HG03521 (cell line): ENCODE measurements around the gene POU6F2.

Experiments used
- ATAC-seq: cut with Tn5 transposase; IDR thresholded peaks from one replicate; pipeline ENCODE4 v1.9.1; 2021; ENCODE audit warnings: mild to moderate bottlenecking, moderate library complexity; ENCODE audit not compliant: unreplicated experiment

Gene POU6F2

DNA sequence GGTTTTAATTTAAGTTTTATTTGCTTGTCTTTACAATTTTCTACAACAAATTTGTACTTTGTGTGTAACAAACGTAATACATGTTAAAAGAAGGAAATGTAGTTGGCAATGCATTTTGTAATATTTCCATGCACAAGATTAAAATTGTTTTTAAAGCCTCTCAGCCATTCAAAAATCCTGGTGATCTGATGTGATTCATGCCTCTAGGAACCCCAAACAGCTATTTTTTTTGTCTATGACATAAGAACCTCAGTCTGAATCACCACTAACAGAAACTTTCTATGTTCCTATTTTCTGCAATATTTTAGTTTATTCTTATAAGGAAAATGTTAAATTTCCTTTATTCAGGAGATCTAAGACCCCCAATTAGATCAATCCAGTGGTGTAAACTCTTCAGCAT lies 405.4 kb downstream of the POU6F2 start:
- ATAC-seq: no peak

DNA sequence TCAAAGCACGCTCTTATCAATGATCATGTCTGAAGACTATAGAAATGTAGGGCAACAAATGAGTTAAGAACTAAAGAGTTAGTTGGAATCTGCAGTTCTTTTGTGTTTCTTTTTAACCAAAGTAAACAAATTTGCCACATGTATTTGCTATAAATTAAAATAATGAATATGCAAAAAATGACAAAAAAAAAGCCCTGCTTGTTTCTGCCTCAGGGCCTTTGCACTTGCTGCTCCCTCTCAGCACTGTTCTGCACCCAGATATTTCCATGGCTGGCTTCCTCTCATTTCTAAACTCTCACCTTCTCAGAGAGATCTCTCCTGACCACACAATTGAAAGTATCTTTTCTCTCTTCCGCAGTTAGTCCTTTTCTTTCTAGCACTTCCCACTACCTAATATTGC lies 406.7 kb downstream of the POU6F2 start:
- ATAC-seq: no peak

DNA sequence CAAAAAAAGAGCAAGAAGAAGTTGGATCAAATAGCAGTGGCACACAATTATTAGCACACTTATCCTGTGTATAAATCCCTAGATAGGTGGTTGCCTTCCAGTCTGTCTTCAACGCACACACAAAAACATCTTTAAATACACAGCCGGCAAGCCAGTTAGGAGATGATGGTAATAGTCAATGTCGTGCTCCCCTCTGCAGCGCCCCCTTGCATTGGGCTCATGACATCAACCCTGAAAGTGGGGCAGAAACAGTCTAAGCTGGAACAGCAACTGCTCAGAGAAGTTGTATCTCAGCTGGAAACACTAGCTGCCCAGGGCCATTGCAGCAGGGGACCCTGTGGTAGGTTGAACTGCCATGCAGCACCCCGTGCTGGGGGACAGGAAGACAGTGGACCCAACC lies 409.0 kb downstream of the POU6F2 start:
- no peak for ATAC-seq

DNA sequence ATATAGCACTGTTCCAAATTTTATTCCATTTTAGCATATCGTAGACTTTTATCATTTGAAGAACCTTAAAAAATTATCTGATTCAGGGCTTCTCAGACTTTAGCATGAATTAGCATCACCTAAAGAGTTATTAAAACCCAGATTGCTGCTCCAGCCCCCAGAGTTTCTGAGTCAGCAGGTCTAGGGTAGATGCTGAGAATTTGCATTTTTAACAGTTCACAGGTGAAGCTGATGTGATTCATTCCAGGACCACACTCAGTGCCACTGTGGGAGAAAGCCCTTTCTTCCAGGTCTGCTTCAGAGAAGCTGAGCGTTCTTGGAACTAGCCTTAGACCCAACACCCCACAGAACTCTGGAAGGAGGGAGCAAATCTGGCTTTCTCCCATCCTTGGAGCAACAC lies 414.4 kb downstream of the POU6F2 start:
- no peak for ATAC-seq

DNA sequence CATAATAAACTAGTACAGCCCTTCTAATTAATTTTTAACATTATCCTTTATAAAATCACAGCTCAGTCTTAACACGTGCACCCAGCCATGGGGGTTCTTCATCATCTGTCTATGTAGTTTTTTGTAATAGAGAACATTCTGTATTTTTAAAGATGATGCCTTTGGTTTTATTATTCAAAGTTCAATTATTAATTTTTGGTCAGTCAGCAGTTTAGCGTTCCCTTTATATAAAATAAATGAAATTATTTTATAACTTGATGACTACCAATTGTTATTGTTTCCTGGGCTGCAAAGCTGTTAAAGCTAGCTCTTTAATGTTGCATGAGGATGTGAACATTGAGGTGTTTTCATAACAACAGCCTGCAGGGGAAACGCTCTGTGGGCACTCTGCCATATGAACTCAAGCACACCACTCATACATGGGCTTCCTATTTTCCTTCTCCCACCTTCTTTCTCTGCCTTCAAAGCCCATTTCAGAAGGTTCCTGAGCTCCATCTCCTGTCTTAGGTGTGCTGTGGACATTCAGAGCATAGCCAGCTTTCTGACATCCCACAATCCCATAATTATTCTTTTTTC lies 416.5 kb downstream of the POU6F2 start:
- no peak for ATAC-seq

DNA sequence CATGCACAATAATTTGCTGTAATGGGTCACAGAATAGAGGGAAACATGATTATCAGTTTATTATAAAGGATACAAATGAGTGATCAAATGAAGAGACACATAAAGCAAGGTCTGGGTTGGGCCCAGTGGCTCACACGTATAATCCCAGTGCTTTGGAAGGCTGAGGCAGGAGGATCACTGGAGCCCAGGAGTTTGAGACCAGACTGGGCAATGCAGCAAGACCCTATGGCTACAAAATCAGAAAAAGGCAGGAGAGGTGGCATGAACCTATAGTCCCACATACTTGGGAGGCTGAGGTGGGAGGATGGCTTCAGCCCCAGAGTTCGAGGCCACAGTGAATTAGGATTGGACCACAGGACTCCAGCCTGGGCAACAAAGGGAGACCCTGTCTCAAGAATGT lies 421.7 kb downstream of the POU6F2 start:
- ATAC-seq: no peak

DNA sequence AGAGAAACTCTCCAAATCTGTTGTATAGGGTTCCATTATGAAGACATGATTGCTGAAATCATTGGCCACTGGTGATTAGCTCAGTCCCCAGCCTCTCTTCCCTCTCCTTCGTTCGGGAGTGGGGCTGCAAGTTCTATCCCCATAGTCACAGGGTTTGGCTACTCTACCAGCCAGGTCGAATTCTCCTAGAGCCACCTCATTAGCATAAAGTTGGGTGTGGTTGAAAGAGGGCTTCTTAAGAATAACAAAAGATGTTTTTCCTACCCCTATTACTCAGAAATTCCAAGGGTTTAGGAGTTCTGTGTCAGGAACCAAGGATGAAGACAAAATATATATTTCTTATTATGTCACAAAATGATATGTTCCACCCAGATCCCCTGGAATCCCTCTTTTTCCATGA lies 422.3 kb downstream of the POU6F2 start:
- no peak for ATAC-seq

DNA sequence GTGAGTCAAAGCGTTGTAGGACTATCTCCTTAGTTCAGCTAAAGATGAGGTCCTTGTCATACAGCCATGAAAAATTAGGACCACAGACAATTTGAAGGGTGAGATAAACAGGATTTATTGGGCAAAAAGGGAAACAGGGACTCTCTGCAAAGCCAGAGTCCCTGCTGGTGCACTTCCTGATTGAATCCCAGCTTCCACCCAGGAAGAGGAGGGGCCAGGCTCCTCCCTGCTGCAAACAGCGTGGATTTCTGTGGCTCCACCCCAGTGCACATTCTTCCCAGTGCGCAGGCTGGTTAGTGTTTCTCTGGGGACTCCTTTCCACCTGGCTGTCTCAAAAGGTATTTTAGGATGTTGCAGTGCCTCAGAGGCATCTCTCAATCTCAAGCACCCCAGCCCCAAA lies 423.1 kb downstream of the POU6F2 start:
- no peak for ATAC-seq

DNA sequence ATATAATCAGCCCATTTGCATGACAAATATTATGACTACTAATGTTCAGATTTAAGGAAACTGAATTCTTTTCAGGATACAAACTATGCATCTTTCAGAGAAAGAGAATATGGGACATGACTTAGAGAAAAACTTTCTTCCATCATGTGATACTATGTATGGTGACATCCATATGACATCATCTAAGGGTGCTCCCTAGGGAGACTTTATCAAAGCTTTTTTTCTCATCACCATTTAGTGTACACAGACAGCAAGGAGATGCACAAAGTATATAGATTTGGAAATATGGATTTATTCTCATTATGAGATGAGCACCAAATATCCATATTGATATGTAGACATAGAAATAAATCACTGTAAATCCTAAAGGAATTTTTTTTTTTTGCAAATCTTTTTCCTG lies 424.3 kb downstream of the POU6F2 start:
- no peak for ATAC-seq

DNA sequence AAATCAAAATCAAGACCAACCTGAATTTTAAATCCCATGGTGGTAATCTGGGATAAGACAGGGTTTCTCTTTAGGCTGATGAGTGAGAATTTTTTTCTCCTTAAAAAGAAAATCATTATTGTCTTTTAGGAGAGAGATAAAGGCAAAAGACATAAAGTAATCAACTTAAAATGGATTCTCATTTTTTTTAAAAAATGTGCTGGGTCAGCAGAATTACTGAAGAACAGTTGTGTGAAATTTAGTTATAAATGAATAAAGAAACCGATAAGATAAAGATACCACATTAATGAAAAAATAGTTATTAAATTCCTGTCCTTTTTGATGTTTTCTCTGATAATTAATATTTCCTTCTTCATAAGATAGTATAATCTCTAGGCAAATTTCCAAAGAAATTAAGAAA lies 427.2 kb downstream of the POU6F2 start:
- no peak for ATAC-seq

DNA sequence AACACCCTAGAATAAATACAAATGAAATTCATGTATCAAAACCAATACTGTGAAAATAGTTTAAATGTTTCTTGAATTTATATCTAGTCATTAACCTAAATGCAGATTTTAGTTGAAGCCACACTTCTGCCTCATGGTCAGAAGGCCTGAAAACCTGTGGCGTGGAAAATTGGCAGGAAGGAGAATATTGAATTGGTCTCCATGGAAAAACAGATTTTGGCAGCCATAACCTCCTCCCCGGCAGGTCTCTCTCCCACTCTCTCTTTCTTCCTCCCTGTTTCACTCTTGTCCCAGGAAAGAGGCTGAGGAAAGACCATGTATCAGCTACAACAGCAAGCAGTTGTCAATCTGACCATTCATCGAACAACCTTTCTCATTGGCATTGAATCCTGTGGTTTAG lies 427.9 kb downstream of the POU6F2 start:
- ATAC-seq: no peak

DNA sequence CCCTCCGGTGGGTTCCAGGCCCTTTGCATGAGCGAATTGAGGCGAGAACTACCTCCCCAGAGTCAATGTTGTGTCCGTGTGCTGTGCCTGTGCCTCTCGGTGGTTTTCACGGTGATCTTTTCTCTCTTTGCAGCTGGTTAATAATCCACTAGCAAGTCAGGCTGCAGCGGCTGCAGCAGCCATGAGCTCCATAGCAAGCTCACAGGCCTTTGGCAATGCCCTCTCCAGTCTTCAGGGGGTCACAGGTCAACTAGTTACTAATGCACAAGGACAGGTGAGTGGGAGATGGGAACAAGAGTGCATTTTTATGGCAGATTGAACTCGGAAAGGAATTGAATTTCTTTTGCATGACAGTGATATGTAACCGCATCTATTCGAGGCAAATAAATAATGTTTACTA lies 428.8 kb downstream of the POU6F2 start:
- no peak for ATAC-seq

DNA sequence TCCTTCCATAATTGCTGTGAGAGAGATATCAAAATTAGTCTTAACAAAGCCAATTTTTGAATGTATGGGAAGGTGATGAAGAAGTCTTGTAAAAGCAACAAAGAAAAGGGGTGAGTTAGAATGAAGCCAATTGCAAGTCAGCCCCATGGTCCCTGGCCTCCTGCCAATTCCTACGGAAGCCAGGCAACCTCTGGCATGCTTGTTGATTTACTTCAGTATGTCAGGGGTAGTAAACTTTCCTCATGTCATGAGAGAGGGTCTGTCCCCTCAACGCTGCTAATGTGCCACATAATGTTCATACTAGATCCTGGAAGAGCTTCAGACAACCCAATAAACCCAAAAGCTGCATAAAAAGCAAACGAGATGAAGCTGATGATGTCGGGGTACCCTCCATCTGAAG lies 429.4 kb downstream of the POU6F2 start:
- no peak for ATAC-seq

DNA sequence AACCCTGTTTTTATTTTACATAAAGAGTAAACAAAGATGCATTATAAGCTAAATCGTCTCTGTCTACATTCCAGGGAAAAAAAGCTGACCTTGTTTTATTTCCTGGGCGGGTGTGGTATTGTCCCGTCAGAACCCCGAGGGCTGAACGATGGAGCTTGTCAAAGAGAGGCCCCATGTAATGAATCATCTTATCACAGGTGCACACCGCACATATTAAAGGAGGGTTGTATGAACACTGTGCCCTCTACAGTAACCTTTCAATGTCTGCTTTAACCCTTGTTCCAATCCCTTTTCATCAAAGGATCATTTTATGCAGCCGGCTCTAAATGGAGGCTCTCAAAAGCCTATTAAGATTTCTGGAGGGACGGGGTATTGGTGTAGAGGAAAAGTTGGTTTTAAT lies 430.0 kb downstream of the POU6F2 start:
- ATAC-seq: no peak

DNA sequence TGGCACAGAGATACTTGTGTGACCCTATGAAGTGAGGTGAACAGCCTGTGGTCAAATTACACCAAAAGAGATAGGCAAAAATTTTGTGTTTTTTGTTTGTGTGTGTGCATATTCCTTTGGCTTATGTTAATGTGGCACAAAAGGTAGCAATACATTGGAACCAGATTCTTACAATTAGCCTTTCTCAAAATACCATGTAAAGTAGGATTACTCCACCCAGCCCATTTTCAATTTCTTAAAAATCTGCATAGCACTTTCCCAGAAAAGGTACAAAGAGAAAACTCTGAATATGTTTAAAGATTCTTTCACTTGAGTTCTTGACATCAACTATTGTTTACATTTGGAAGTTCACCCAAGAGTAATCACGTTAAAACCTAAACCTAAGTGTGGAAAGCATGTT lies 431.2 kb downstream of the POU6F2 start:
- ATAC-seq: no peak

DNA sequence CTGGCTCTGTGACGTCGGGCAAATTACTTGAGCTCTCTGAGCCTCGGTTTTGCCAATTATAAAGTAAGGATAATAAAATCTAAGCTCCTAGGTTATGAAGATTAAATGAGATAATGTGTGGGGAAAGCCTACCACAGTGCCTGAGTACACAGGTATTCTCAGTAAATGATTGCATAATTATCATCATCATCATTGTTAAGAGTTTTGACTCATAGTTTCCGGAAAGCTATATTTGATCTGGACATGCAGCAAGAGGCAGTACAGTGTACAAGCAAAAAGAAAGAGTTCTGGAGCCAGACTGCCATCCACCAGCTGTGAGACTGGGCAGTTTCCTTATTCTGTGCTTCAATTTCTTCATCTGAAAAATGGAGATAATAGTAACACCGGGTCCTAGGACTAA lies 432.9 kb downstream of the POU6F2 start:
- no peak for ATAC-seq

DNA sequence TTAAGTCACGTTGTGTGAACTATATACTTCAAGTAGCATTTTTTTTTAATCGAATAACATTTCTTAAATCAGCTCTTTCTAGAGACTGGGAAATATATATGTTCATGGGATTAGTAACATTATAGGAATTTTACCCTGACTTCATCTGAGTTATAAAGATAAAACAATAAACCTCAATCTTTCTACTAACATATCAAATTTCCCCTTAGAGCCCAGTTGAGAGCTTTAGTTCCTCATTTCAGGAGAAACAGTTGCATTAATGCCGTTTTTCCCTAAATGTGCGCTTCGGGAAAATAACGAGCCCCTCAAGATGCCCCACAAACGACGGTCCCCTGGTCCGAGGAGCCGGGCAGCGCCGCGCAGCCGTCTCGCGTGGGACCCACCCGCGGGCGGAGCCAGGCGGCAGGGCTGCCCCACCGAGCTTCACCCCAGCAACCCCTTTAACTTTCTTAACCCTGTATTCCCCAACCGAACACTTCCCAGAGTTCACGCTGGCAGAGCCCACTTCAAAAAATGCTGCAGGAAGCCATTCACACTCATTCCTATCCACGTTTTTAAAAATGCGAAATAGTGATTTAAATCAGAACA lies 436.0 kb downstream of the POU6F2 start:
- ATAC-seq: no peak

DNA sequence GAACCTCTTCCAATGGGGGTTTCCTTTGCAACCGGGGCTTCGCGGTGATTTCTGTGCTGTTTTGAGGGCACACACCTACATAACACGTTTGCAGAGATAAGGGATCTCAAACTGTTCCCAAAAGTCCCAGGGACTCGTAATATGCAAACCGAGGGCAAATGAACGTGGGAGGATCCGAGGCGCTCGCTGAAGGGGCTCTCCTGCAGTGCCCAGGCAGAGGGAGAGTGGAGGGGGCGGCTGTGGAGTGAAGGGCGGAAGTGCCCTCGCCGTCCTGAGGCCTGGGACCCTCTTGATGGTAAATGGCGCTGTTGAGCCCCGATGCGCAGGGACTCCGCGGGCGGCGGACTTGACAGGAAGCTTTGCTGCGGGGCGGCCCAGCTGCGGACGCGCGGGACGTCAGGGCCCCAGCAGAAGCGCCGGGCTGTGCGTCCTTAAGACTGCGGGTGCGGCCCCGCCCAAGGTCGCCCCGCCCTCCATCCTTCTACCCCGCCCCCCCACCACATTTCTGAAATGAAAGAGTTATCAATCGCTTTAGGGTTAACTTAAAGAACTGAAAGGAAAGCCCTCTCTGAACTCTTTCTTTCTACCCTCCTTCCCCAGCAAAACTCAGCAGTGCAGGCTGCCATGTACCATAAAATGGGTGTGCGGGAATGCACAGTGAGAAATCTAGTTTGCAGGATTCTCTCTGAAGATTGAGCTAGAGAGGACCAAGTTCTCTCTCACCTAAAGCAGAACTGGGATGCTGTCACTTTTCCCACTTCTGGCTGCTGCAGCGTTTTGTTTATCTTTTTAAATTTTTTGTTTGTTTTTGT lies 436.7 kb downstream of the POU6F2 start:
- ATAC-seq: peak; percentile 77

DNA sequence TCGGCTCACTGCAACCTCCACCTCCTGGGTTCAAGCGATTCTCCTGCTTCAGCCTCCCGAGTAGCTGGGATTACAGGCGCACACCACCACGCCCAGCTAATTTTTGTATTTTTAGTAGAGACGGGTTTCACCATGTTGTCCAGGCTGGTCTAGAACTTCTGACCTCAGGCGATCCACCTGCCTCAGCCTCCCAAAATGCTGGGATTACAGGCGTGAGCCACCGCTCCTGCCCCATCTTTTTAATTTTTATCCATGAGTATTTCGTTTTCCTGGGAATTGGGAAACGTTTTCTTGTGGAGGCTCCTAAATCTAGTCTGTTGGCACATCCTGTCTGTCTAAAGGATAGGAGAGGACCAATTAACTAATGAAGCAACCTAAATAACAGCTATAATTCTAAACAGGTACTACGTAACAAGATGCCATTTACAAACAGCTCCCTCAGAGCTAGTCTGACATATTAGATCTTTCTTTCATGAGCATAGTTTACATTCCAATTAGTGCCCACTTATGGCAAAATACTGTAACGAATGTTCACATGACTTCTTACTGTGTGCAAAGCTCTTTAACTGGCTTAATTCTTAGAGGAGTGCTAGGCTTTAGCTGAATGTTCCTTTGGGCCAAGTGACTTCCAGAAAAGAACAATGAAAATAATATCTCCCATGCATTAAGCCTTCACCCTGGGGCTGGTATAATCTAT lies 437.5 kb downstream of the POU6F2 start:
- ATAC-seq: no peak

DNA sequence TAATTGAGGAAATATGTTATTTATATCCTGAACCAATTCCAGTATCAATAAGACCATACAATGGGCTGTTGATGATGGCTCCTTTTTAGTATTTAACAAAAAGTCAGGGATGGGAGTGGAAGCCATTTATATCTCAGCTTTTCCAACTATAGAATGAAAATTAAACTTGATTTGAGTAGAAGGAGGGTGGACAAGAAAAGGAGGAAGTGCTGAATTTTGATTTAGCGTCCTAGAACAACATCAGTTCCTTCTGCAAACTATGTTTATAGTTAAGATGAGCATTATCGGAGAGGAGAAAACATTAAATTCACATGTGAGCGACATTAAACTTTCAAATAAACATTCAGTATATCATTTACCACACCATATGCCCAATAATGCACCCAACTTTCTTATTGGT lies 439.2 kb downstream of the POU6F2 start:
- no peak for ATAC-seq

DNA sequence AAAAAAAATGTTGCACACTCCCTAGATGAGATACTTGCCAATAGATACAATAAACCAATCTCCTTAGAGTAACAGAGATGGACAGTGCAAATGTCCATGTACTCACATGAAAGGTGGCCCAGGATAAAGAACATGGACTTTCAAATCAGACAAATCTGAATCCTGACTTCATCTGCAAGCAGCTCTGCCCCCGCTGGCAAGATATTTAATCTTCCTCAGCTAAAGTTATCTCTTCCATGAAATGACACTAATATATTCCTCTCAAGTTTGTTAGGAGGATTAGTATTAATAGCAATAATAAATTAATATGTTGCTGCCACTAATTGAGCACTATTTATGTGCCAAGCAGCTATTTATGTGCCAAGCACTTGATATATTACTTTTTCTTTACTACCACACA lies 439.9 kb downstream of the POU6F2 start:
- ATAC-seq: no peak

DNA sequence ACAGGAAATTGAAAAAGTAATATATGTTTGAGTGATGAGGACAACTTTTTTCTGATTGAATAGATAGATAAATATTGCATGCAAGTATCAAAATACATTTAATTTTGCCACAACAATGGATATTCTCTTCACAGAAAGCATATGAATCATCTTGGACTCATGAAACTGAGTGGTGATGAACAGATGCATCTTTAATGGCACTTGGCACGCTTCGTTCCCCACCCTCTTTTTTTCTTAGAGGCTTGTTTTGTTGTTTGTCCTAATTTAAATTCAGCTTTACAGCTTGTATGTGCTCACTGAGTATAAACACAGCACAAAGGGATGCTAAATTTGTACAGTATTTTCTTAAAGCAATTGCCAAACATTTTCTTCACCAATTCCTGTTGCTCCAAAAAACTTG lies 443.5 kb downstream of the POU6F2 start:
- no peak for ATAC-seq
